Measurements from ENCODE around the gene ULK4.

- TF ChIP-seq, protein P1, sequence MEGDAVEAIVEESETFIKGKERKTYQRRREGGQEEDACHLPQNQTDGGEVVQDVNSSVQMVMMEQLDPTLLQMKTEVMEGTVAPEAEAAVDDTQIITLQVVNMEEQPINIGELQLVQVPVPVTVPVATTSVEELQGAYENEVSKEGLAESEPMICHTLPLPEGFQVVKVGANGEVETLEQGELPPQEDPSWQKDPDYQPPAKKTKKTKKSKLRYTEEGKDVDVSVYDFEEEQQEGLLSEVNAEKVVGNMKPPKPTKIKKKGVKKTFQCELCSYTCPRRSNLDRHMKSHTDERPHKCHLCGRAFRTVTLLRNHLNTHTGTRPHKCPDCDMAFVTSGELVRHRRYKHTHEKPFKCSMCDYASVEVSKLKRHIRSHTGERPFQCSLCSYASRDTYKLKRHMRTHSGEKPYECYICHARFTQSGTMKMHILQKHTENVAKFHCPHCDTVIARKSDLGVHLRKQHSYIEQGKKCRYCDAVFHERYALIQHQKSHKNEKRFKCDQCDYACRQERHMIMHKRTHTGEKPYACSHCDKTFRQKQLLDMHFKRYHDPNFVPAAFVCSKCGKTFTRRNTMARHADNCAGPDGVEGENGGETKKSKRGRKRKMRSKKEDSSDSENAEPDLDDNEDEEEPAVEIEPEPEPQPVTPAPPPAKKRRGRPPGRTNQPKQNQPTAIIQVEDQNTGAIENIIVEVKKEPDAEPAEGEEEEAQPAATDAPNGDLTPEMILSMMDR (IDR thresholded peaks at IDR 0.05; ENCODE audit: insufficient read depth, low read length) = no peak
- TF ChIP-seq GABPA (IDR thresholded peaks at IDR 0.05; ENCODE audit: low read depth) (no peak), POLR2AphosphoS5 (IDR thresholded peaks at IDR 0.05; ENCODE audit: low read depth) (no peak), SPI1 (IDR thresholded peaks at IDR 0.05; ENCODE audit: borderline replicate concordance, low read depth) (no peak)
- TF ChIP-seq, protein P2, sequence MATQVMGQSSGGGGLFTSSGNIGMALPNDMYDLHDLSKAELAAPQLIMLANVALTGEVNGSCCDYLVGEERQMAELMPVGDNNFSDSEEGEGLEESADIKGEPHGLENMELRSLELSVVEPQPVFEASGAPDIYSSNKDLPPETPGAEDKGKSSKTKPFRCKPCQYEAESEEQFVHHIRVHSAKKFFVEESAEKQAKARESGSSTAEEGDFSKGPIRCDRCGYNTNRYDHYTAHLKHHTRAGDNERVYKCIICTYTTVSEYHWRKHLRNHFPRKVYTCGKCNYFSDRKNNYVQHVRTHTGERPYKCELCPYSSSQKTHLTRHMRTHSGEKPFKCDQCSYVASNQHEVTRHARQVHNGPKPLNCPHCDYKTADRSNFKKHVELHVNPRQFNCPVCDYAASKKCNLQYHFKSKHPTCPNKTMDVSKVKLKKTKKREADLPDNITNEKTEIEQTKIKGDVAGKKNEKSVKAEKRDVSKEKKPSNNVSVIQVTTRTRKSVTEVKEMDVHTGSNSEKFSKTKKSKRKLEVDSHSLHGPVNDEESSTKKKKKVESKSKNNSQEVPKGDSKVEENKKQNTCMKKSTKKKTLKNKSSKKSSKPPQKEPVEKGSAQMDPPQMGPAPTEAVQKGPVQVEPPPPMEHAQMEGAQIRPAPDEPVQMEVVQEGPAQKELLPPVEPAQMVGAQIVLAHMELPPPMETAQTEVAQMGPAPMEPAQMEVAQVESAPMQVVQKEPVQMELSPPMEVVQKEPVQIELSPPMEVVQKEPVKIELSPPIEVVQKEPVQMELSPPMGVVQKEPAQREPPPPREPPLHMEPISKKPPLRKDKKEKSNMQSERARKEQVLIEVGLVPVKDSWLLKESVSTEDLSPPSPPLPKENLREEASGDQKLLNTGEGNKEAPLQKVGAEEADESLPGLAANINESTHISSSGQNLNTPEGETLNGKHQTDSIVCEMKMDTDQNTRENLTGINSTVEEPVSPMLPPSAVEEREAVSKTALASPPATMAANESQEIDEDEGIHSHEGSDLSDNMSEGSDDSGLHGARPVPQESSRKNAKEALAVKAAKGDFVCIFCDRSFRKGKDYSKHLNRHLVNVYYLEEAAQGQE (IDR thresholded peaks at IDR 0.05; ENCODE audit: insufficient replicate concordance, low read depth) = no peak
These were observed 714.6 kb downstream of the ULK4 start for GRCh38 chr3:41247055-41248004.
